ENCODE results near the gene TTLL7. TPM values are rescaled to one million over a fixed set of nuclear protein-coding genes. Genes with fewer than 3 reads are reported as not detected.
A peak's percentile ranks its signal among the peaks of the same experiment; 100 is the strongest.

The TTLL7 gene
- total and polyA plus RNA-seq, 12 donors: 0.06 to 7.6 (median 2.6) TPM

DNA sequence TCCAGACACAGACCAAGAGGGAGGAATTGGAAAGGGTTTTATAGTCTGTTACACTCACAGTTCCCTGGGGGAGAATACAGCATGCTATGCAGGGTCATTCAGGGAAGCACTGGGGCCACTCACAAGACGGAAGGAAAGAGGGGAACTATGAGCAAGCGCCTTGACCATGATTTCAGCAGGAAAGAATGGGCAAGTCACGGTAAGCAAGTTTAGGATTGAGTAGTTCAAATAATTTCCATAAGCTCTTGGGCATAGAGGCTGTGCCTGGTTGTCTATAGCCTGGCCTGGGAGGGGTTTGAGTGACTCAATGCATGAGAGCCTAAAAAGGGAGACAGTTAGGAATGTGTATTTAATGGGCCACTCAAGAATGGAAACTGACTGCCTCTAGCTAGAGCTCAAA lies 176.7 kb downstream of the TTLL7 start:
- intact Hi-C loops (cut with DNase I): no loop called here
- no peak for TF ChIP-seq POLR2A (IDR thresholded peaks at IDR 0.05)
- TF ChIP-seq, protein P1, sequence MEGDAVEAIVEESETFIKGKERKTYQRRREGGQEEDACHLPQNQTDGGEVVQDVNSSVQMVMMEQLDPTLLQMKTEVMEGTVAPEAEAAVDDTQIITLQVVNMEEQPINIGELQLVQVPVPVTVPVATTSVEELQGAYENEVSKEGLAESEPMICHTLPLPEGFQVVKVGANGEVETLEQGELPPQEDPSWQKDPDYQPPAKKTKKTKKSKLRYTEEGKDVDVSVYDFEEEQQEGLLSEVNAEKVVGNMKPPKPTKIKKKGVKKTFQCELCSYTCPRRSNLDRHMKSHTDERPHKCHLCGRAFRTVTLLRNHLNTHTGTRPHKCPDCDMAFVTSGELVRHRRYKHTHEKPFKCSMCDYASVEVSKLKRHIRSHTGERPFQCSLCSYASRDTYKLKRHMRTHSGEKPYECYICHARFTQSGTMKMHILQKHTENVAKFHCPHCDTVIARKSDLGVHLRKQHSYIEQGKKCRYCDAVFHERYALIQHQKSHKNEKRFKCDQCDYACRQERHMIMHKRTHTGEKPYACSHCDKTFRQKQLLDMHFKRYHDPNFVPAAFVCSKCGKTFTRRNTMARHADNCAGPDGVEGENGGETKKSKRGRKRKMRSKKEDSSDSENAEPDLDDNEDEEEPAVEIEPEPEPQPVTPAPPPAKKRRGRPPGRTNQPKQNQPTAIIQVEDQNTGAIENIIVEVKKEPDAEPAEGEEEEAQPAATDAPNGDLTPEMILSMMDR (IDR thresholded peaks at IDR 0.05): no peak
- Histone ChIP-seq H3K4me1 (replicated peaks in 1 of 2) (no peaks in the 10 kb centered on the region), H3K9me3 (replicated peaks in 1 of 3) (no peaks in the 10 kb centered on the region), H3K27ac (no peak overlapping the region), H3K27me3 (no peaks in the 10 kb centered on the region), H3K36me3 (replicated peaks in 1 of 2) (no peaks in the 10 kb centered on the region), H3K4me3 (no peak overlapping the region)
- WGBS, 4 donors: 87 to 94% (median 92%) methylated on average over 3 of the region's 3 CpGs
- DNase-seq: no peak

DNA sequence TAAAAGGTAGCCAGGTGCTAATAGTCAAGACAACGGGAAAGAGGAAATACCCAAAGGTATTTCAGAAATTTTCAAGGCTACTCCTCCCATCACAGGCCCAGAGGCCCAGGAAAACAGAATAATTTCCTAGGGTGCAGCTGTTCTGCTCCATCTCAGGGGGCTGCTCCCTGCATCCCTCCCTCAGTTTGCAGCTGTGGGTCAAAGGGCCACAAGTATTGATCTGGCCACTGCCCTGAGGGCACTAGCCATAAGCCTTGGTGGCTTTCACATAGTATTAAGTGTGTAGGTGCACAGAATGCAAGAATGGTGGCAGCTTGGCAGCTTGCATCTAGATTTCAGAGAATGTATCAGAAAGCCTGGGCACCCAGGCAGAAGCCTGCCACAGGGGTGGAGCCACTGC lies 179.5 kb downstream of the TTLL7 start:
- Histone ChIP-seq H3K27ac (no peak overlapping the region), H3K36me3 (replicated peaks in 1 of 2) (no peaks in the 10 kb centered on the region), H3K4me3 (no peak overlapping the region), H3K4me1 (replicated peaks in 1 of 2) (peaks cover 0 to under 1% of the 10 kb centered on the region in 2 donors), H3K9me3 (replicated peaks in 1 of 3) (no peaks in the 10 kb centered on the region), H3K27me3 (no peaks in the 10 kb centered on the region)
- WGBS, 4 donors: 79 to 95% (median 82%) methylated on average over 1 of the region's 1 CpG
- no peak for DNase-seq
- intact Hi-C loops (cut with DNase I): no loop called here
- TF ChIP-seq, protein P1 (IDR thresholded peaks at IDR 0.05): no peak
- no peak for TF ChIP-seq POLR2A (IDR thresholded peaks at IDR 0.05)

DNA sequence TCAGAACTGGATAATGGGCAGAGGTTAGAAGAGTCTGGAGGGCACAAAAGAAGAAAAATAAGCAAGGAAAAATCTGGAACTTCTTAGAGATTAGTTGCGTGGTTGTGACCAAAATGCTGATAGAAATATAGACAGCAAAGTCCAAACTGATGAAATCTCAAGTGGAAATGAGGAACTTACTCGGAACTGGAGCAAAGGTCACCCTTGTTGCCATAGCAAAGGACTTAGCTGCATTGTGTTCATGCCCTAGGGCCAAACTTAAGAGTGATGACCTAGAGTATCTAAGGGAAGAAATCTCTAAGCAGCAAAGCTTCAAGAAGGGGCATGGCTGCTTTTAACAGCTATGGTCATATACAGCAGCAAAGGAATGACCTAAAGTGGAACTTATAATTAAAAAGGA lies 180.0 kb downstream of the TTLL7 start:
- 52 to 73% (median 69%) methylated on average over 2 of the region's 2 CpGs for WGBS, 4 donors
- Histone ChIP-seq H3K27ac (no peak overlapping the region), H3K27me3 (no peaks in the 10 kb centered on the region), H3K9me3 (replicated peaks in 1 of 3) (no peaks in the 10 kb centered on the region), H3K36me3 (replicated peaks in 1 of 2) (no peaks in the 10 kb centered on the region), H3K4me3 (no peak overlapping the region), H3K4me1 (replicated peaks in 1 of 2) (peaks cover 0 to 6% of the 10 kb centered on the region in 2 donors)
- TF ChIP-seq POLR2A (IDR thresholded peaks at IDR 0.05): no peak
- TF ChIP-seq, protein P1 (IDR thresholded peaks at IDR 0.05): no peak
- intact Hi-C loops (cut with DNase I): no loop called here
- DNase-seq: peak in 3 of 7 donors; percentile 26 to 38 (median 30)

DNA sequence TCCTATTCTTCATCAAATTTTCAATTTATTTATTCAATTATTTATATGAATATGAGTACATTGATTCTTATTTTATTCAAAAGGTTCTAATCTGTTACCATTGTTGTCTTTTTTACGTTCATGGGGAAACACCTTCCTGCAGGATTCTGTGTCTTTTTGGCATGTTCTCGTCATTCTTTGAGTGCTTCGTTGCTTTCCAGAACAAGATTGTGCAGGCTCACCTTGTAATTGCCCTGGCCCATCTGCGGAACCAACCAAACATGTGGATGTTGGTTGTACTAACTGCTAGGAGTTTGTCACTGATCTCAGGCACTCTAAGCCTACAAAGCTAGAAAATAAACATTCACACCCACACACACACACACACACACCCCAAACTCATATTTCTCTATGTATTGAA lies 182.1 kb downstream of the TTLL7 start:
- 94 to 97% (median 96%) methylated on average over 4 of the region's 4 CpGs for WGBS, 4 donors
- TF ChIP-seq, protein P1 (IDR thresholded peaks at IDR 0.05): no peak
- TF ChIP-seq POLR2A (IDR thresholded peaks at IDR 0.05): no peak
- H3K4me1 ChIP-seq (replicated peaks in 1 of 2): peaks cover 0 to 7% of the 10 kb centered on the region in 2 donors
- intact Hi-C loops (cut with DNase I): no loop called here
- H3K9me3 ChIP-seq (replicated peaks in 1 of 3): no peaks in the 10 kb centered on the region
- no peak overlapping the region for H3K4me3 ChIP-seq
- H3K27me3 ChIP-seq: no peaks in the 10 kb centered on the region
- no peak for DNase-seq
- H3K27ac ChIP-seq: no peak overlapping the region
- no peaks in the 10 kb centered on the region for H3K36me3 ChIP-seq (replicated peaks in 1 of 2)
